ENCODE results near the gene STK32B. TPM values are rescaled to one million over a fixed set of nuclear protein-coding genes. Genes with fewer than 3 reads are reported as not detected.

Gene STK32B
- total and polyA plus RNA-seq, 2 donors (not counting 1 experiment from before 2014, with no cell fraction given): 0.22 to 0.30 TPM

DNA sequence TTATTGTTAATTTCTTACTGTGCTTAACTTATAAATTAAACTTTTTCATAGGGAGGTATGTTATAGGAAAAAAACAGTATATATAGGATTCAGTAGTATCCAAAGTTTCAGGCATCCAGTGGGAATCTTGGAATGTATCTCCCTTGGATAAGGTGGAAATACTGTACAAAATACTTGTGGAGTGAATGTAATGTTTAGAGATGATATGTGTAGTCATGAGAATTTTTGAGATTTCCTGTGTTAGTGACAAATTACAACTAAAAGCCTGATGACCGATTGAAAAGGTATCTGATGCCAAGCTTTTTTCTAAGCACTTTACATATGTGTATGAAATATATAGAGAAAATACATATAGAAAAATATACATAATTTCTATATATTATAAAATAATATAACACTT, 69.2 kb downstream of the STK32B start:
- H3K9ac ChIP-seq (ENCODE audit: low read length): no peak overlapping the region
- H3K27ac Mint-ChIP-seq: no peak overlapping the region
- intact Hi-C loops (cut with micrococcal nuclease): no loop called here

DNA sequence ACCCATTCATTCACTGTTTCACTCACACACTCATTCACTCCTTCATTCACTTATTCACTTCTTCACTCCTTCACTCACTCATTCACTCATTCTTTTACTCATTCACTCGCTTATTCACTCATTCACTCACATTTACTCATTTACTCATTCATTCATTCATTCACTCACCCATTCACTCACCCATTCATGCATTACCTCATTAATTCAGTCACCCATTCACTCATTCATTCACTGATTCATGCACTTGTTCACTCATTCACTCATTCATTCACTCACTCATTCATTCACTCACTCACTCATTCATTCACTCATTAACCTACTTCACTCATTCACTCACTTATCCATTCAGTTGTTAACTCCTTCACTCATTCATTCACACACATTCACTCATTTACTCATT, 70.8 kb downstream of the STK32B start:
- no peaks in the 10 kb centered on the region for H3K9me3 Mint-ChIP-seq (ENCODE audit: insufficient read depth)
- H3K79me2 ChIP-seq (ENCODE audit: control insufficient read depth, insufficient read depth, low read length): no peaks in the 10 kb centered on the region
- no peaks in the 10 kb centered on the region for H3K36me3 ChIP-seq (replicated peaks in 1 of 2; ENCODE audit: control extremely low read depth in 1 of 2, control insufficient read depth in 1 of 2, extremely low read depth in 1 of 2, insufficient read depth in 2 of 2, low read length in 1 of 2)
- H3K9me3 ChIP-seq (ENCODE audit: control extremely low read depth in 1 of 3, control insufficient read depth in 2 of 3, insufficient read depth in 1 of 3, low read length in 2 of 3): peaks cover 0 to 10% (median 0%) of the 10 kb centered on the region in 3 donors
- H3K4me2 ChIP-seq (replicated peaks; ENCODE audit: low read depth, low read length, poor library complexity, severe bottlenecking): no peak overlapping the region
- no peak for TF ChIP-seq EZH2 (IDR thresholded peaks at IDR 0.05; ENCODE audit: borderline replicate concordance, insufficient read depth, low read depth, low read length, poor library complexity, severe bottlenecking)
- TF ChIP-seq, protein P1, sequence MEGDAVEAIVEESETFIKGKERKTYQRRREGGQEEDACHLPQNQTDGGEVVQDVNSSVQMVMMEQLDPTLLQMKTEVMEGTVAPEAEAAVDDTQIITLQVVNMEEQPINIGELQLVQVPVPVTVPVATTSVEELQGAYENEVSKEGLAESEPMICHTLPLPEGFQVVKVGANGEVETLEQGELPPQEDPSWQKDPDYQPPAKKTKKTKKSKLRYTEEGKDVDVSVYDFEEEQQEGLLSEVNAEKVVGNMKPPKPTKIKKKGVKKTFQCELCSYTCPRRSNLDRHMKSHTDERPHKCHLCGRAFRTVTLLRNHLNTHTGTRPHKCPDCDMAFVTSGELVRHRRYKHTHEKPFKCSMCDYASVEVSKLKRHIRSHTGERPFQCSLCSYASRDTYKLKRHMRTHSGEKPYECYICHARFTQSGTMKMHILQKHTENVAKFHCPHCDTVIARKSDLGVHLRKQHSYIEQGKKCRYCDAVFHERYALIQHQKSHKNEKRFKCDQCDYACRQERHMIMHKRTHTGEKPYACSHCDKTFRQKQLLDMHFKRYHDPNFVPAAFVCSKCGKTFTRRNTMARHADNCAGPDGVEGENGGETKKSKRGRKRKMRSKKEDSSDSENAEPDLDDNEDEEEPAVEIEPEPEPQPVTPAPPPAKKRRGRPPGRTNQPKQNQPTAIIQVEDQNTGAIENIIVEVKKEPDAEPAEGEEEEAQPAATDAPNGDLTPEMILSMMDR (IDR thresholded peaks at IDR 0.05): no peak
- no peaks in the 10 kb centered on the region for H4K20me1 ChIP-seq (ENCODE audit: control insufficient read depth, insufficient read depth, low read length, poor library complexity, severe bottlenecking)
- H3K4me1 Mint-ChIP-seq: no peaks in the 10 kb centered on the region
- no peaks in the 10 kb centered on the region for H3K27me3 ChIP-seq (replicated peaks in 1 of 4; ENCODE audit: control extremely low read depth in 1 of 4, control insufficient read depth in 3 of 4, insufficient read depth in 4 of 4, low read length in 3 of 4)
- H3K27ac Mint-ChIP-seq: no peak overlapping the region
- DNase-seq (no peak), ATAC-seq (ENCODE audit: low read depth) (no peak)
- no peak overlapping the region for H3K4me3 ChIP-seq (ENCODE audit: control extremely low read depth in 1 of 5, extremely low read depth in 1 of 5, insufficient read depth in 1 of 5, low read depth in 2 of 5, low read length in 4 of 5)
- ChIA-PET POLR2A (no interaction called here), CTCF (no interaction called here)
- no peak overlapping the region for H2AFZ ChIP-seq (ENCODE audit: insufficient read depth, low read depth, low read length, poor library complexity, severe bottlenecking)
- intact Hi-C loops (cut with micrococcal nuclease): no loop called here
- 95% methylated on average over 1 of the region's 1 CpG for WGBS (ENCODE audit: insufficient coverage)
- H3K27me3 Mint-ChIP-seq: peaks cover 9% of the 10 kb centered on the region
- H3K27ac ChIP-seq (ENCODE audit: low read length in 2 of 2): no peak overlapping the region
- H3K4me3 Mint-ChIP-seq: no peak overlapping the region
- no peak overlapping the region for H3K9ac ChIP-seq (ENCODE audit: low read length)
- no peaks in the 10 kb centered on the region for H3K4me1 ChIP-seq (ENCODE audit: control insufficient read depth in 2 of 2, insufficient read depth in 2 of 2, low read length in 2 of 2)

More for the DNA sequence above, 69.2 kb downstream of the STK32B start:
- CTCF ChIA-PET: no interaction called here
- no CpG with 5 or more reads among the region's 1 CpG for WGBS (ENCODE audit: insufficient coverage)
- DNase-seq (no peak), ATAC-seq (ENCODE audit: low read depth) (no peak)
- Histone ChIP-seq H3K79me2 (ENCODE audit: control insufficient read depth, insufficient read depth, low read length) (no peaks in the 10 kb centered on the region), H4K20me1 (ENCODE audit: control insufficient read depth, insufficient read depth, low read length, poor library complexity, severe bottlenecking) (no peaks in the 10 kb centered on the region), H3K36me3 (replicated peaks in 1 of 2; ENCODE audit: control extremely low read depth in 1 of 2, control insufficient read depth in 1 of 2, extremely low read depth in 1 of 2, insufficient read depth in 2 of 2, low read length in 1 of 2) (no peaks in the 10 kb centered on the region), H3K27me3 (replicated peaks in 1 of 4; ENCODE audit: control extremely low read depth in 1 of 4, control insufficient read depth in 3 of 4, insufficient read depth in 4 of 4, low read length in 3 of 4) (no peaks in the 10 kb centered on the region), H3K4me3 (ENCODE audit: control extremely low read depth in 1 of 5, extremely low read depth in 1 of 5, insufficient read depth in 1 of 5, low read depth in 2 of 5, low read length in 4 of 5) (no peak overlapping the region), H3K4me1 (ENCODE audit: control insufficient read depth in 2 of 2, insufficient read depth in 2 of 2, low read length in 2 of 2) (no peaks in the 10 kb centered on the region), H2AFZ (ENCODE audit: insufficient read depth, low read depth, low read length, poor library complexity, severe bottlenecking) (no peak overlapping the region), H3K9me3 (ENCODE audit: control extremely low read depth in 1 of 3, control insufficient read depth in 2 of 3, insufficient read depth in 1 of 3, low read length in 2 of 3) (peaks cover 0 to 9% (median 0%) of the 10 kb centered on the region in 3 donors), H3K27ac (ENCODE audit: low read length in 2 of 2) (no peak overlapping the region), H3K4me2 (replicated peaks; ENCODE audit: low read depth, low read length, poor library complexity, severe bottlenecking) (no peak overlapping the region)
- POLR2A ChIA-PET: no interaction called here
- TF ChIP-seq, protein P1 (IDR thresholded peaks at IDR 0.05): no peak
- no peak for TF ChIP-seq EZH2 (IDR thresholded peaks at IDR 0.05; ENCODE audit: borderline replicate concordance, insufficient read depth, low read depth, low read length, poor library complexity, severe bottlenecking)
- H3K9me3 Mint-ChIP-seq (ENCODE audit: insufficient read depth): no peaks in the 10 kb centered on the region
- H3K4me1 Mint-ChIP-seq: no peaks in the 10 kb centered on the region
- peaks cover 4% of the 10 kb centered on the region for H3K27me3 Mint-ChIP-seq
- H3K4me3 Mint-ChIP-seq: no peak overlapping the region
